ENCODE data around the gene AHNAK. TPM values are rescaled to one million over a fixed set of nuclear protein-coding genes. Genes with fewer than 3 reads are reported as not detected.
A peak's percentile ranks its signal among the peaks of the same experiment; 100 is the strongest.

The AHNAK gene
- total and polyA plus RNA-seq, 2 of the 8 experiments (the other 6 are each of a cell fraction or from before 2014, with no cell fraction given), result 2.0 to 5.8 TPM

DNA sequence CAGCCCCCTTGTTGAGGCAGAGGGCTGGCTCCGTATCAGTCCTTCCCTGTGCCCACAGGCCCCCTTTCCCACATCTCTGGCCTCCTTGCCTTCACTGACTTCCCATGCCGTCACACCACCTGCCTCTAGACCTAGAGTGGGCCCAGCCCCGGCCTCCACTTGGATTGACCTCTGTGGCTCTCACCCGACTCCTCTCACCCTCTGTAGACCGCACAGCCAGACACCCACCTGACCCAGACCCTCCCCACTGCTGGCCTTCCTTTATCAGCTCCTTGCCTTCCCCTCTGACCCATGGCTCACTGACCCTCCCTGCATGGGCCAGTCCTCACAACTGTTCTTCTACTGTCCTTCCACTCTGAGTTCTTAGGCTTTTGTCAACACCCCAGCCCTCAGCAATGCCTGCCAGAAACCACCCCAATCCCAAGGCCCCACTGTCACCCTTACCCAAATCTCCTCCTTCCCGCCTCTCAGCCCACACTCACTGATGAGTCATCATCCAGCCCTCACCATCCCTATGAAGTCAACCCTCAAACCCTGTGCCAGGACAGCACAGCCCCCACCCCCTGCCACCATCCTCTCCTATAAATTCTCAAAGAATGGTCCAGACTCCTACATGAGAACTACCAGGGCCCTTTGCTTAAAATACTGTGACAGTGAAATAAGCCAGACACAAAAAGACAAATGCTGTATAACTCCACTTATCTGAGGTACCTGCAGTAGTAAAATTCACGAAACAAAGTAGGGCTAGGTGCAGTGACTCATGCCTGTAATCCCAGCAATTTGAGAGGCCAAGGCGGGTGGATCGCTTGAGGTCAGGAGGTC, 74.3 kb downstream of the AHNAK start:
- Histone ChIP-seq H3K56ac (replicated peaks; ENCODE audit: insufficient read length, low read depth, low read length) (no peak overlapping the region), H3K36me3 (ENCODE audit: control insufficient read depth in 2 of 4, insufficient read depth in 4 of 4, low read length in 3 of 4) (no peaks in the 10 kb centered on the region), H3K9ac (replicated peaks in 1 of 4; ENCODE audit: extremely low read depth in 1 of 4, low read depth in 3 of 4, low read length in 3 of 4) (no peak overlapping the region), H3K4me2 (ENCODE audit: insufficient read depth in 1 of 2, low read depth in 2 of 2, low read length in 2 of 2) (no peak overlapping the region), H3K4me1 (replicated peaks in 1 of 4; ENCODE audit: control insufficient read depth in 3 of 4, insufficient read depth in 4 of 4, low read length in 3 of 4) (no peaks in the 10 kb centered on the region), H4K91ac (replicated peaks; ENCODE audit: insufficient read length, low read length) (no peak overlapping the region), H2BK15ac (ENCODE audit: low read length) (no peak overlapping the region), H3K79me2 (ENCODE audit: control insufficient read depth in 1 of 2, insufficient read depth in 2 of 2, low read length in 2 of 2) (no peaks in the 10 kb centered on the region), H3K23ac (ENCODE audit: insufficient read length) (no peak overlapping the region), H3K79me1 (ENCODE audit: low read depth, low read length) (no peaks in the 10 kb centered on the region), H4K20me1 (replicated peaks in 1 of 2; ENCODE audit: control insufficient read depth in 1 of 2, insufficient read depth in 2 of 2, low read length in 2 of 2) (no peaks in the 10 kb centered on the region), H2AK5ac (ENCODE audit: low read depth, low read length) (no peak overlapping the region), H3K27ac (ENCODE audit: low read depth, low read length) (no peak overlapping the region), H3K27me3 (replicated peaks in 1 of 4; ENCODE audit: control insufficient read depth in 3 of 4, extremely low read depth in 1 of 4, insufficient read depth in 3 of 4, low read length in 3 of 4) (no peaks in the 10 kb centered on the region), H3K23me2 (ENCODE audit: low read depth, low read length) (no peaks in the 10 kb centered on the region), H3K4ac (replicated peaks; ENCODE audit: insufficient read length, low read depth, low read length) (peak overlapping the region; percentile 84), H2BK12ac (ENCODE audit: low read depth, low read length) (no peak overlapping the region), H3K4me3 (ENCODE audit: extremely low read depth in 1 of 4, insufficient read depth in 2 of 4, low read depth in 3 of 4, low read length in 4 of 4) (no peak overlapping the region), H2BK120ac (replicated peaks; ENCODE audit: low read depth, low read length) (no peak overlapping the region), H3K14ac (ENCODE audit: insufficient read length) (no peak overlapping the region), H2AFZ (ENCODE audit: low read length) (no peak overlapping the region), H3K18ac (ENCODE audit: extremely low read depth, low read length) (no peak overlapping the region), H2BK20ac (ENCODE audit: low read length) (no peak overlapping the region), H2BK5ac (ENCODE audit: low read depth, low read length) (0 out of 2 replicates have a peak overlapping the region, but pooled peaks have one; percentile 16), H3K9me3 (ENCODE audit: insufficient read depth in 2 of 2, low read depth in 1 of 2, low read length in 1 of 2) (no peaks in the 10 kb centered on the region), H4K8ac (ENCODE audit: extremely low read depth, insufficient read depth, low read length) (peak overlapping the region; percentile 68; the same call in 1 of the 2 replicates), H4K5ac (ENCODE audit: insufficient read length, low read depth, low read length) (no peak overlapping the region)
- DNase-seq (ENCODE audit: low read depth in 1 of 2, low spot score in 2 of 2) (no peak), FAIRE-seq (no peak)
- CTCF ChIA-PET (ENCODE audit: partially characterized antibody), result interaction anchor here (0.6 to 1.0 kb wide), 2 partner anchors 208 to 287 kb away, joined by 3 to 4 read pairs; no protein-coding TSS in a partner anchor
- TF ChIP-seq SIRT6 (IDR thresholded peaks at IDR 0.05; ENCODE audit: low read length), result no peak
- TF ChIP-seq SRF (IDR thresholded peaks at IDR 0.05; ENCODE audit: low read depth, low read length), result no peak
- TF ChIP-seq KDM1A (IDR thresholded peaks at IDR 0.05; ENCODE audit: borderline replicate concordance, low read length), result no peak
- TF ChIP-seq JUND (IDR thresholded peaks at IDR 0.05; ENCODE audit: low read length), result 0 out of 2 replicates have a peak, but pooled peaks have one; percentile 55
- 84% methylated on average over 9 of the region's 9 CpGs; no CpG with 5 or more reads in 1 of the 2 experiments for WGBS, 2 experiments (ENCODE audit: extremely low coverage in 1 of 2, insufficient coverage in 1 of 2, insufficient read length in 1 of 2, insufficient replicate concordance in 2 of 2, low coverage in 1 of 2, low lambda C conversion rate in 2 of 2, missing lambda C conversion rate in 1 of 2)
- POLR2A ChIA-PET (ENCODE audit: partially characterized antibody), result no interaction called here
